ENCODE measurements around the gene LRP3.
"Not testable (repeated sequence)": the region's sequence is repeated elsewhere in the genome, so short reads cannot be mapped to it uniquely, and the experiment has no call there.

Gene LRP3

GRCh38 chr19:33203529-33203928 is 9.4 kb downstream of the LRP3 start:
- no peak for FAIRE-seq

GRCh38 chr19:33204136-33204973 is 10.2 kb downstream of the LRP3 start:
- FAIRE-seq, result no peak

GRCh38 chr19:33205110-33205509 is 11.0 kb downstream of the LRP3 start:
- no peak for FAIRE-seq

GRCh38 chr19:33205531-33206260 is 11.6 kb downstream of the LRP3 start:
- no peak for FAIRE-seq

GRCh38 chr19:33206261-33207039 is 12.3 kb downstream of the LRP3 start:
- FAIRE-seq, result no peak

DNA sequence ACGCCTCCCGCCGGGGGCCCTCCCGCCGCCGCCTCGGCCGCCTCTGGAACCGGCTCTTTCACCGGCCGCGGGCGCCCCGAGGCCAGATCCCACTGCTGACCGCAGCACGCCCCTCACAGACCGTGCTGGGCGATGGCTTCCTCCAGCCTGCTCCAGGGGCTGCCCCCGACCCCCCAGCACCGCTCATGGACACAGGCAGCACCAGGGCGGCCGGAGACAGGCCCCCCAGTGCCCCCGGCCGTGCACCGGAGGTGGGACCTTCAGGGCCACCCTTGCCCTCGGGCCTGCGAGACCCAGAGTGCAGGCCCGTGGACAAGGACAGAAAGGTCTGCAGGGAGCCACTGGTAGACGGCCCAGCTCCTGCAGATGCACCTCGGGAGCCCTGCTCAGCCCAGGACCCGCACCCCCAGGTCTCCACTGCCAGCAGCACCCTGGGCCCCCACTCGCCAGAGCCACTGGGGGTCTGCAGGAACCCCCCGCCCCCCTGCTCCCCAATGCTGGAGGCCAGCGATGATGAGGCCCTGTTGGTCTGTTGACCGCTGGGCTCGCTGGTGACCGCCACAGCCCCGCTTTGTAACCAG is 13.0 kb downstream of the LRP3 start:
- no peak for FAIRE-seq

DNA sequence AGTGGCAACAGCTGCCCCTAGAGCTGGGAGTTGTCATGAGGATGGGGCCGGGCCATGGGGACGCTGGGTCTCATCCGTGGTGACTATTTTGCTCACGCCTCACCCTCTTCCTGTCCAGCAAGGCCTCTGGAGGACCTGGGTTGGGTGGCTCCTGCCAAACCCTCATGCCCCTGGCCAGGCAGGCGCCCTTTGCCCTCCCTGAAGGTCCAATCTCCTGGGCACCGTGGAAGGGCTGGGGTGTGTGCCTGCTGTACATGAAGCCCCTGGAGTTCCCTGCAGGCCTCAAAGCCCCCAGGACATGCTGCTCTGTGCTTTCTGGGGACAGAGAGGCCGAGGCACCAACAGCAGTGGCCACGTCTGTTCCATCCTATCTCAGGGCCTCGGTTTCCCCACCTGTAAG is 13.8 kb downstream of the LRP3 start:
- no peak for FAIRE-seq

- FAIRE-seq, result no peak
Measured at GRCh38 chr19:33208371-33208895, 14.3 kb downstream of the LRP3 start.

- no peak for FAIRE-seq
Measured at GRCh38 chr19:33208904-33209849, 15.0 kb downstream of the LRP3 start.

GRCh38 chr19:33209850-33210230 is 15.7 kb downstream of the LRP3 start:
- FAIRE-seq, result not testable (repeated sequence)

DNA sequence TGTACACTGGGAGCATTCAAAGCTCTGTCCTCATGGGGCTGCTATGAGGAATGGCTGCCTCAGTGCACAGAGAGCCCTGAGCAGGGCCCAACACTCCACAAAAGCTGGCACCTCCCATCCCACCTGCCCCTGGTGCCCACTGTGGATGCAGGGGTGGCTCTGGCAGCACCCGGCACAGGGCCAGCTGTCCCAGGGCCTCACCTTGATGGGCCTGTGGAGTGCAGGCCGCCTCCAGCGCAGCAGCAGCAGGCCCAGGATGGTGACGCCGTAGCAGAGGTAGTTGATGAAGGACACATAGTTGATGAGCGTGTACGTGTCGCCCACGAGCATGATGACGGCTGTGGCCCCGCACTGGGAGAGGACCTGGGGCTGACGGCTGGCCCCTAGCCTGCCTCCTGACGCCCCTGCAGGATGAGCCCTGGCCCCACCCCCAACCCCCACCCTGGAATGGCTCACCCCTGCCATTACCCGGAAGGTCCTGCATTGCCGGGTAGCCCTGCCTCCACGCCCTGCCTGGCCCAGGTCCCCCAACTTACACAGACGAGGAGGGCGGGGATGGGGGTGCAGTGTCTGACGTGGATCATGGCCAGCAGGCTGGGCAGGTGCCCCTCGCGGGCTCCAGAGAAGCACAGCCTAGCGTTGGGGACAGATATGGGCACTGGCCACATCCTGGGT is 16.3 kb downstream of the LRP3 start:
- no peak for FAIRE-seq

DNA sequence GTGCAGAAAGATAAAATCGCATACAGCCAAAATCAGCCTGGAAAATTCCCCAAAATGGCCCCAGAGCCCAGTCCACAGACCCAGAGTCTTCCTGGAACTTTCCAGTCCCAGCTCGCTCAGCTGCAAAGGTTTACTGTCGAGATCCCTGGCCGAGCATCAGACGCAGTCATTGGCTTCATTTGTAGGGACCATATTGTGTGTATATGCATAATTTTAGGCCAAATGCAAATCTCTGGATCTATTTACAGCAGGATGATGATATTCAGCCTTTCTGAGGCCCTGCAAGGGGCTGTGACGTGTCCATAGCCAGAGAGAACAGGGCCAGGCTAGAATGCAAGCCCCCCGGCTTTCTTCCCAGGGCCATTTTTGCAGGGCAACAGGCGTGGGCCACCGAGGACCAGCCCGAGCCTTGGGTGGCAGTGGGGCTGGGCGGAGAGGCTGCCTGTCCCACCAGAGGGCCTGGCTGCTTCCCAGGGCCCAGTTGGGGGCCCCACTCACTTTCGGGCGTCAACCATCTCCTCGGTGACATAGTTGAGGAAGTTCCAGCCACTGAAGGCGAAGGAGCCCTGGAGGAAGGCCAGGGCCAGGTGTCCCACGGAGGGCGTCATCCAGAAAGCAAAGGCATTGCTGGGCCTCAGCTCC is 17.8 kb downstream of the LRP3 start:
- FAIRE-seq, result no peak

DNA sequence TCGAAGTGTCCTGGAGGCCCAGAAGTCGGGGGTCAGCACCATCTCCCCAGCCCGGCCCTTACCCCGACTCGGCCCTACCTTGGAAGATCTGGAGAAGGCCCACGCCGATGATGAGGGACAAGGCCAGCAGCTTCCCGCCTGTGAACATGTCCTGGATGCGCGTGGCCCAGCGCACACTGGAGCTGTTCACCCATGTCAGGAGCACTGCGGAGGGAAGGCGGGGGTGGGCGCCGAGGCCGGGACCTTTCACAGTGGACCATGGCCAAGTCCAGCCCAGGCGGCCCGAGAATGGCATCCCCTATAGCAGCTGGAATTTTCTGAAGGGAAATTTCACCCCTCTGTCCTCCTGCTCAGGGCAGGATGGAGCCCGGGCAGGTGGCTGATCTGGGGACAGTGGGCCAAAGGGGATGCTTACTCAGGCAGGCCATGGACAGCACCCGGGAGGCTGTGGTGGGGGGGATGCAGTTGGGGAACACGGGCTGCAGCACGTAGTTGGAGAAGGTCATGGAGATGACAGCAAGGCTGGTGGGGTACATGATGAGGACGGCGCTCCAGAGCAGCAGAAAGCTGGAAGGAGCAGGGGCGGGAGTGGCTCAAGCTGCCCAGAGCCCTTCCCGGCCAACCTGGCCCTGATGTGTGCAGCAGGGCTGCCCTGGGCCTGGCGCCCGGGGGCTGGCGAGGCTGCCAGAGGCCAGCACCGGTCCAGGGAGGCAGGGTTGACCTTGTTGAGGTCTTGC is 18.5 kb downstream of the LRP3 start:
- FAIRE-seq, result no peak

- FAIRE-seq, result no peak
Measured at GRCh38 chr19:33214596-33214995, 20.5 kb downstream of the LRP3 start.

DNA sequence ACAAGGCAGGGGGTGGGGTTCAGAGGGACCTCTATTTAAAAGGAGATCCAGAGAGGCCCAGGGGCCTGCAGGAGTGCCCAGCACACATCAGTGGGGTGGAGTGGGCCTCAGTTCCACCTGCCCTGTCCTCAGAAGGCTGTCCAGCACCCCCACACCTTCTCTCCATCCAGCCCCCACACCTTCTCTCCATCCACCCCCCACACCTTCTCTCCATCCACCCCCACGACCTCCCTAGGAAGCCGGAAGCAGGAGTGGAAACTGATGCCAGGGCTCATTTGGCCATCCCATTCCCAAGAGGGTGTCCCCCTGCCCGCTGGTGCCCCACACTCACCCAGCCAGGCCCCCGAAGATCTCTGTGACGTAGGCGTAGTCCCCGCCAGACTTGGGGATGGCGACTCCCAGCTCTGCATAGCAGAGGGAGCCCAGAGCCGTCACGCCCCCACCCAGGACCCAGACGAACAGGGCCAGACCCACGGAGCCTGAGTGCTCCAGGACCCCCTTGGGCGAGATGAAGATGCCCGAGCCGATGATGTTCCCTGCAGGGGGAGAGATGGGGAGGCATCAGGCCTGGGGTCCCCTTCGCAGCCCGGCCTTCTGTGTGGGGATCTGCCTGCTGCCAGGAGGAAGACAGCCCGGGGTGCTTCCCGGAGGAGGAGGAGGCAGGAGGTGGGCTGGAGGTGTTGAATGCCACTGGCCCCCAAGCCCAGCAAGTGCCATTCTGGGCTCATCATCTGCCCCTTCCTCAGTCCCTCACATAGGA is 21.5 kb downstream of the LRP3 start:
- no peak for FAIRE-seq

DNA sequence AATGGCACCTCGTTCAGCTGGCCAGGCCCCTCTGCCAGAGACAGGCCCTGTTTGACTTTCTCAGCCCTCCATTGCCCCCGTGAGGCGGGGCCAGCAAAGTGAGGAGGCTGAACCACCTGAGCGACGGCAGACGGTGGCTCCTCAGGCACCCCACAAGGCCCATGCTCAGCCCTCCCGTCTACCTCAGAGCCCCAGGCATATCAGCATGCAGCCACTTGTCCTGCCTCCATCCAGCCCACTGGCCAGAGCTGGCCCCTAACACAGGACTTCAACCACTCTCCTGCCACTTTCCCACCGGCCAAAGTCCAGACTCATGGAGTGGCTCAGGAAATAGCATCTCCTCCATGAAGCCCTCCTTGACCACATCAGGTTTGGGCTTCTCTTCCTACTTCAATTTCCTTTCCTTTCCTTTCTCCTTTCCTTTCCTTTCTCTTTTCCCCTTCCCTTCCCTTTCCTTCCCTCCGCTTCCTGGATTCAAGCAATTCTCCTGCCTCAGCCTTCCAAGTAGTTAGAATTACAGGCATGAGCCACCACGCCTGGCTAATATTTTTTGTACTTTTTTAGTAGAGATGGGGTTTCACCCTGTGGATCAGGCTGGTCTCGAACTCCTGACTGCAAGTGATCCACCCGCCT is 22.2 kb downstream of the LRP3 start:
- FAIRE-seq, result no peak

DNA sequence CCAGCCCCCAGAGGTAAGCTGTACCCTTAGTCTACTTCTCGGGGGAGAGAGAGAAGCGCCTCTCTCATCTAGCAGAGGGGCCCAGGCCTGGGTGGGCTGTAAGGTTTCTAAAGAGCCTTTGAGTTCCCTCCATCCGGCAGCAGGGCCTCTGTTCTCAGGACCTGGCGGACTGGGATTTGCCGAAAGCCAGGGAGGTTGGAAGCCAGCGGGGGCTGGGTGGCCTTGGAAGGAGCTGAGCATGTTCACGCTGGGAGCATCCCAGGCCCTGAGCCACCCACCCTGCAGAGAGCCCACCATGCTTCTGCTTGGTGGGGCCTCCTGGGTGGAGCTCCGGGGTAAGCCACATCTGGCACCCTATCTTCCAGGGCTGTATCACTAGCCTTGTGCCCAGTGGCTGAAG is 23.8 kb downstream of the LRP3 start:
- no peak for FAIRE-seq

DNA sequence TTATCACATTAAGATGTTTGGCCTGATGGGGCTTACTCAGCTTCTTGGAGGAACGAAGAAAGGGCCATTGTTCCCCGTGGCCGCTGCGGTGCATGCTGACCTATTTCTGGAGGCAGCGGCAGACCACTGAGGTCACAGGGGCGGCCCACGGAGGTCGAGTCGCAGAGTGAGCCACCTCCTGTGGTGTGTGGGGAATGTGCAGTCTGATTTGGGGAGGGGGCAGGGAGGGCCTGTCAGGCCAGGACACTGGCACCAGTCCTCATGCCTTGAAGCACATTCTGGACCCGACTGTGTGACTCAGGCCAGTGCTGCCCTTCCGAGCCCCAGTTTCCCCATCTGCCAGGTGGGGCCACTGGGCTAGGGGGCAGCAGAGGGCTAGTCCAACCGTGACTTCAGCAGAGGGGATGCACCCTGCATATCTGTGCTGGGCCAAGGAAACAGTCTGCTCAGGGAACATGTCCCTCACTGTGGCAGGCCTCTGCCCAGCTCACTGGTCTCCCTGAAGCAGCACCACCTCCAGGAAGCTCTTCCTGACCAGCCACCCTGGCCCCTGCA is 25.2 kb downstream of the LRP3 start:
- FAIRE-seq, result no peak
